ENCODE results near the gene PCNX4.

The PCNX4 gene

GRCh38 chr14:60175255-60175902 lies 83.7 kb downstream of the PCNX4 start:
- Histone ChIP-seq H3K4me1 (ENCODE audit: low read length) (no peaks in the 10 kb centered on the region), H3K4me2 (ENCODE audit: low read depth, low read length) (no peak overlapping the region), H3K79me2 (ENCODE audit: low read length) (no peaks in the 10 kb centered on the region), H3K4me3 (ENCODE audit: low read length) (no peak overlapping the region), H4K20me1 (ENCODE audit: insufficient read depth, low read length) (no peaks in the 10 kb centered on the region), H3F3A (ENCODE audit: insufficient read depth, low read length) (no peaks in the 10 kb centered on the region), H3K36me3 (replicated peaks; ENCODE audit: insufficient read depth, low read length) (no peaks in the 10 kb centered on the region), H3K9me3 (replicated peaks; ENCODE audit: insufficient read depth, low read length) (no peaks in the 10 kb centered on the region), H3K9ac (ENCODE audit: low read length) (no peak overlapping the region), H3K9me2 (replicated peaks; ENCODE audit: insufficient read depth, low read length) (no peaks in the 10 kb centered on the region), H3K27me3 (replicated peaks; ENCODE audit: insufficient read depth, low read length) (no peaks in the 10 kb centered on the region), H3K27ac (ENCODE audit: low read length) (no peak overlapping the region), H2AFZ (ENCODE audit: low read length) (no peak overlapping the region)
- TF ChIP-seq, protein P1, sequence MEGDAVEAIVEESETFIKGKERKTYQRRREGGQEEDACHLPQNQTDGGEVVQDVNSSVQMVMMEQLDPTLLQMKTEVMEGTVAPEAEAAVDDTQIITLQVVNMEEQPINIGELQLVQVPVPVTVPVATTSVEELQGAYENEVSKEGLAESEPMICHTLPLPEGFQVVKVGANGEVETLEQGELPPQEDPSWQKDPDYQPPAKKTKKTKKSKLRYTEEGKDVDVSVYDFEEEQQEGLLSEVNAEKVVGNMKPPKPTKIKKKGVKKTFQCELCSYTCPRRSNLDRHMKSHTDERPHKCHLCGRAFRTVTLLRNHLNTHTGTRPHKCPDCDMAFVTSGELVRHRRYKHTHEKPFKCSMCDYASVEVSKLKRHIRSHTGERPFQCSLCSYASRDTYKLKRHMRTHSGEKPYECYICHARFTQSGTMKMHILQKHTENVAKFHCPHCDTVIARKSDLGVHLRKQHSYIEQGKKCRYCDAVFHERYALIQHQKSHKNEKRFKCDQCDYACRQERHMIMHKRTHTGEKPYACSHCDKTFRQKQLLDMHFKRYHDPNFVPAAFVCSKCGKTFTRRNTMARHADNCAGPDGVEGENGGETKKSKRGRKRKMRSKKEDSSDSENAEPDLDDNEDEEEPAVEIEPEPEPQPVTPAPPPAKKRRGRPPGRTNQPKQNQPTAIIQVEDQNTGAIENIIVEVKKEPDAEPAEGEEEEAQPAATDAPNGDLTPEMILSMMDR (IDR thresholded peaks at IDR 0.05; ENCODE audit: low read length): no peak
- TF ChIP-seq EZH2phosphoT487 (IDR thresholded peaks at IDR 0.05; ENCODE audit: low read length): no peak
- TF ChIP-seq EZH2 (optimal IDR thresholded peaks at IDR 0.05; ENCODE audit: low read depth, low read length): no peak
- no peak for DNase-seq

GRCh38 chr14:60178164-60178563 lies 86.4 kb downstream of the PCNX4 start:
- H3K9me2 ChIP-seq (replicated peaks; ENCODE audit: insufficient read depth, low read length): no peaks in the 10 kb centered on the region
- H3K4me1 ChIP-seq (ENCODE audit: low read length): no peaks in the 10 kb centered on the region

GRCh38 chr14:60178820-60179219 lies 87.1 kb downstream of the PCNX4 start:
- Histone ChIP-seq H3K4me2 (ENCODE audit: low read depth, low read length) (no peak overlapping the region), H3K36me3 (replicated peaks; ENCODE audit: insufficient read depth, low read length) (no peaks in the 10 kb centered on the region), H3K9ac (ENCODE audit: low read length) (no peak overlapping the region), H3K4me1 (ENCODE audit: low read length) (no peaks in the 10 kb centered on the region; the same call in 1 of the 2 replicates), H4K20me1 (ENCODE audit: insufficient read depth, low read length) (no peaks in the 10 kb centered on the region), H3K4me3 (ENCODE audit: low read length) (no peak overlapping the region), H3K27ac (ENCODE audit: low read length) (no peak overlapping the region), H3F3A (ENCODE audit: insufficient read depth, low read length) (no peaks in the 10 kb centered on the region), H3K79me2 (ENCODE audit: low read length) (no peaks in the 10 kb centered on the region), H3K27me3 (replicated peaks; ENCODE audit: insufficient read depth, low read length) (no peaks in the 10 kb centered on the region), H2AFZ (ENCODE audit: low read length) (no peak overlapping the region), H3K9me2 (replicated peaks; ENCODE audit: insufficient read depth, low read length) (no peaks in the 10 kb centered on the region), H3K9me3 (replicated peaks; ENCODE audit: insufficient read depth, low read length) (no peaks in the 10 kb centered on the region)
- DNase-seq: no peak
- TF ChIP-seq EZH2 (optimal IDR thresholded peaks at IDR 0.05; ENCODE audit: low read depth, low read length) (no peak), EZH2phosphoT487 (IDR thresholded peaks at IDR 0.05; ENCODE audit: low read length) (no peak)
- TF ChIP-seq, protein P1 (IDR thresholded peaks at IDR 0.05; ENCODE audit: low read length): no peak

More at GRCh38 chr14:60178164-60178563, 86.4 kb downstream of the PCNX4 start:
- Histone ChIP-seq H3K79me2 (ENCODE audit: low read length) (no peaks in the 10 kb centered on the region), H2AFZ (ENCODE audit: low read length) (no peak overlapping the region), H3K27ac (ENCODE audit: low read length) (no peak overlapping the region), H3K9me3 (replicated peaks; ENCODE audit: insufficient read depth, low read length) (no peaks in the 10 kb centered on the region), H3K4me3 (ENCODE audit: low read length) (no peak overlapping the region), H3K4me2 (ENCODE audit: low read depth, low read length) (no peak overlapping the region), H4K20me1 (ENCODE audit: insufficient read depth, low read length) (no peaks in the 10 kb centered on the region), H3K9ac (ENCODE audit: low read length) (no peak overlapping the region), H3K27me3 (replicated peaks; ENCODE audit: insufficient read depth, low read length) (no peaks in the 10 kb centered on the region), H3F3A (ENCODE audit: insufficient read depth, low read length) (no peaks in the 10 kb centered on the region), H3K36me3 (replicated peaks; ENCODE audit: insufficient read depth, low read length) (no peaks in the 10 kb centered on the region)
- DNase-seq: no peak
- TF ChIP-seq, protein P1 (IDR thresholded peaks at IDR 0.05; ENCODE audit: low read length): no peak
- TF ChIP-seq EZH2phosphoT487 (IDR thresholded peaks at IDR 0.05; ENCODE audit: low read length): no peak
- TF ChIP-seq EZH2 (optimal IDR thresholded peaks at IDR 0.05; ENCODE audit: low read depth, low read length): no peak
